GM19193 (cell line): ENCODE measurements around the gene HS3ST3B1.

Experiments used
- POLR2A ChIP-seq: IDR thresholded peaks from 4 replicates; pipeline ENCODE4 v1.6.1; 2011; ENCODE audit not compliant: insufficient read depth, insufficient read length; ENCODE audit errors: extremely low read depth

HS3ST3B1 gene

DNA sequence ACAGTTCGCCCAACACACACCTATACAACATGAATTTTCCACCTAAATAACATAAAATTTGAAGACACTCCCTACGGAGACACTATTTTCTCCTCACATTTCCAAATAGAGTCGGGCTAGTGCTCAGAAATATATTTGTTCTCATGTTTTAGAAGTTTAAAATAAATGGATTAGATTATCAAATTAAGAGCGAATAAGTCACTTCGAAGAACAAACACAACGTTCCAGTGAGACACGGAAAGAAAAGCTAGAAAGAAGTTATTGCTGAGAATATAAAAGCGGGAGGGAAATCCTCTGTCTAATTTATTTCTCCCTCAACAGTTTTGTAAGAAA is 2.0 kb upstream of the HS3ST3B1 start:
- no peak for TF ChIP-seq POLR2A

DNA sequence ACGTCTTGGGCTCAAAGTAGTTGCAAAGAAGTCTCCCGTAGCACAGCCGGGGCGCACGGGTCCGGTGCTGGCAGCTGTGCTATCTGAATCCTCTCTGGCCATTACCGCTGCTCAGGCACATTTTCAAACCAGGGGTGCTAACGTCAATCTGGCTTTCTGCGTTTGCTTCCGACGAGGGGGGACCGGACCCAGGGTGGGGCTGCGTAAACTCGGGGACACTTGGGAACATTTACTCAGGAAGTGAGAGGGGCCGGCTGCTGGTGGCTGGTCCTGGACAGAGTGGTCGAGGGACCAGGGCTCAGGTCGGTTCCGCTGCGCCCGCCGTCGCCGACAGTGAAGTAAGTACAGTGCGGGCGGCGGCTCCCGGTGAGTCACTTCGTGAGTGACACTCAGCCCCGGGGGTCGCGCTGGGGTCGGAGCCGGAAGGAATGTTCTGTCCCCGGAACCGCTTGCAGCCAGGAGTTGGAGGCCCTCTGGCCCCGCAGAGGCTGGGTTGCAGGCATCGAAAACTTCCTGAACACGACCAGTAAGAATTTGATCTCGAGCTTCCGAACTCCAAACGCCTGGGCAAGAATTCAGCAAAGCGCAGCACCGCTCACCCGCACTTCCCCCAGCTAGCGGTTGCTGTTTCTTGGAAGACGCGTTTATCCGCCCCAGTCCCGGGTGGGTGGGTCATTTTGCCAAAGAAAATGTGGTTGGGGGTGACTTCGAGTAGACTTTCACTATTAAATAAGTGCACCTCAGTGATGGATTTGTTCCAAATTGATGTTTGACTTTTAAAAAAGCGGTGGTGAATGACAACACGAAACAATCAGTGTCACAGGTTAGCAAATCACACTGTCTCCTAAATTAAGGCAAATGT is 1.4 kb upstream of the HS3ST3B1 start:
- no peak for TF ChIP-seq POLR2A

DNA sequence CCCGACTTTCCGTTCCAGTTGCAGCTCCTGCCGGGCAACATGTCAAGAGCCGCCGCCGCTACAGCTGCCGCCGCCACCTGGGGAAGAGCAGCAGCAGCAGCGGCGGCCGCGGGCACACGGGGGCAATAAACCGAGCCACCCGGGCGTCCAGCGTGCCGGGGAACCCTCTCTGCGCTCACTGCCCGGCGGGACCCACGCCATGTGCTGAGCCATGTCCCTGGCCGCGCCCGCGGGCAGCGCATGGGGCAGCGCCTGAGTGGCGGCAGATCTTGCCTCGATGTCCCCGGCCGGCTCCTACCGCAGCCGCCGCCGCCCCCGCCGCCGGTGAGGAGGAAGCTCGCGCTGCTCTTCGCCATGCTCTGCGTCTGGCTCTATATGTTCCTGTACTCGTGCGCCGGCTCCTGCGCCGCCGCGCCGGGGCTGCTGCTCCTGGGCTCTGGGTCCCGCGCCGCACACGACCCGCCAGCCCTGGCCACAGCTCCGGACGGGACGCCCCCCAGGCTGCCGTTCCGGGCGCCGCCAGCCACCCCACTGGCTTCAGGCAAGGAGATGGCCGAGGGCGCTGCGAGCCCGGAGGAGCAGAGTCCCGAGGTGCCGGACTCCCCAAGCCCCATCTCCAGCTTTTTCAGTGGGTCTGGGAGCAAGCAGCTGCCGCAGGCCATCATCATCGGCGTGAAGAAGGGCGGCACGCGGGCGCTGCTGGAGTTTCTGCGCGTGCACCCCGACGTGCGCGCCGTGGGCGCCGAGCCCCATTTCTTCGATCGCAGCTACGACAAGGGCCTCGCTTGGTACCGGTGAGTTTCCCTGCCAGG is 604 bp downstream of the HS3ST3B1 start:
- no peak for TF ChIP-seq POLR2A

DNA sequence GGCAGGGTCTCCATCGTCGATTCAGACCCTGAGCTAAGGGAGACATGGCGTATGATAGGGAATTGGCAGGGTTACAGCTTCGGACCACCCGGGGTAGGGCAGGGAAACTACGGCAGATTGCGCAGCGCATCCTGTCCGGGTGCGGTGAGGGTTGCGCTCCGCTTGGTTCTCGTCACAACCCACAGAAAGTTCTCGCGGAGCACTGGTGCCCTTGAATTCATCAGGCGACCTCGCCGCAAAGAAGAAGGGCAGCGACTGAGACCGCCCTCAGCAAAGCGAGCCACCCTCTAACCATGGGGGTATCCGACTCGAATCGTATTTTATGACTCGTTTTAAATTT is 1.2 kb downstream of the HS3ST3B1 start:
- TF ChIP-seq POLR2A, result peak; percentile 49

DNA sequence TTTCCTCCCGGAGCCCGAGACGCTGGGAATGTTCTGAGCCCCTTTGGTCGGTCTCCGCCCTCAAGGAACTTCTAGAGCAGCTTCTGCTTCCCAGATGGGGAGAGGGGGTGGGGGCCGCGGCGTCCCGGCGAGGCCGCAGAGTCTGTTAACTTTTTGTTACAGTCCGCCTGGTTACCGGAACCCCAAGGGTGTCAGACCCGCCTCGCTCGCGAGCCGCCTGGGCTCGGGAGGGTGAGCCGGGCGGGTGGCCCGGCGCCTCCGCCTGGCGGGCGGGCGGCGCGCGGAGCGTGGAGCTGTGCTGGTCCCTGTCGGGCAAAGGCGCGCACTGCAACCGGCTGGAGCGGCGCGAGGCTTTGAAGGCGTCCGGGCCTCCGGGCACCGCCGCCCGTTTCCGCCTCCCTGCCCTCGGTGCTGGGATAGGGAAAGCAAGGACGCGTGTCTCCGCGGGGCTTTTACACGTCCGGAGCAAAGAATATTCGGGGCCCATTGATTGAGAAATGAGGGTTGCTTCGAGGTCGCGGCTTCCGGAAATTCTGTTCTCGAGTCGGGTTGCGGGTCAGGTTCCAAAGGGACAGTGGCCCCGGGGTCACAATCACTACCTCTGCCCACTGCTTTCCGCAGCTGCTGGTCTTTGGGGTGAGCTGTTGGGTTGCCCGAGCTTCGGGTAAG is 1.7 kb downstream of the HS3ST3B1 start:
- TF ChIP-seq POLR2A, result no peak

DNA sequence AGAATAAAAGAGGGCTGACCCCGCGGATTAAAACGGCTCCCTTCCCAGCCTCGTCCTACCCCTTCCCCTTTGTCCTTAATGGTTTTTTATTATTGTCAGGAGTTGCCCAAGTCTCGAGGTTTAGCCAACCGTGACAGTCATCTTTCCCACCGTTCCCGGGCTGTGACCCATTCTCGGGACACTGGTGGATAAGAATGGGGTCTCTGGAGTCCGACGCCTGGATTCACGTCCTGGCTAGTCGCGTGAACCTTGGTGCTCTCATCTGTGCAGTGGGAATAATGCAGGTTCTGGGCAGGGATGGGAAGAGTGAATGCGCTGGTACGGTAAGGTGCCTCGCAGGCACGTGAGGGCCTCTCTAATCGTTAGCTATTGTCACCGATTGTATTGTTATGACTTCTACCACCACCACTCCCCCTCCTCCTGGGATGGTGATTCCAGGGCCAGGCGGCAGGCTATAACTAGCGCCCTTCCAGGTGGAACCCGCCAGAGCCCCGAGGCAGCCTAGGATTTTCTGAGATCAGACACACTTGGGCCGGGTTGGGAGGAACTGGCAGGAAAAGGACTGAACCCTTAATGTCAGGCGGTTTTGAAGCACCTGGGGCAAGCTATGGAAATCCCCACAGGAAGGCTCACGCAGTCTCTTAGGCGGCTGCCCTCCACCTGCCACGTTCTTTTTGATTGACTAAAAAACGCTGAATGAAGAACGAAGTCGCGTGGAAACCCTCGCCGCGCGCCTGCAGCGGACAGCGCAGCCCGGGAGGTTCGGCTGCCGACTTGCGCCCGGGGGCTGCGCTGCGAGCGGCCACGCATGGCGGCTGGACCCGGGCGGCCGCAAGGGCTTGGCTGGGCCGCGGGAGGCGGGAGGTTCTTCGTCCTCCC is 2.7 kb downstream of the HS3ST3B1 start:
- TF ChIP-seq POLR2A, result peak; percentile 46

DNA sequence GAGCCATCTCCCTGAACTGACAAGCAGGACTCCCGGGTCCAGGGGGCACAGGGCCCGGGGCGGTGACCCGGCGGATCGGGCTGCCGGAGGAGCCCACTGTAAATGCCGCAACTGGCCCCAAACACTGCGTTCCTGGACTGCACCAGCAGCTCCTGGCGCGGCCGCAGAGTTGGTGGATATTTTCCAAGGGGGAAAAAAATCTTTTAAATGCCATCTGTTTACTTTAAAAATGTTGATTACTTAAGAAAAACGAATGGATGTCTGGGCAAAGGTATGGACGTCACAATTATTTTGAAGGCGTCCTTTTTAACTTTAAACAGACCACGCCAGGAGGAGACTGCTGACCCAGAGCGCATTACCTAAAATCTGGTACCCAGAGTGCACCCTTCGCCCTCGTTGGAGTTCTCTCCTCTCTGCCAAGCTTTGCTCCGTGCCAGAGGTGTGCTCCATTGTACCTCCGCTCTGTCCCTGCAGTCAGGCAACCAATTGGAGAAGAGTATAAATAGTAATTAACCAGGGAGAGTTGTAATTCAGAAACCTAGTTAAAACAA is 3.4 kb downstream of the HS3ST3B1 start:
- TF ChIP-seq POLR2A, result no peak

DNA sequence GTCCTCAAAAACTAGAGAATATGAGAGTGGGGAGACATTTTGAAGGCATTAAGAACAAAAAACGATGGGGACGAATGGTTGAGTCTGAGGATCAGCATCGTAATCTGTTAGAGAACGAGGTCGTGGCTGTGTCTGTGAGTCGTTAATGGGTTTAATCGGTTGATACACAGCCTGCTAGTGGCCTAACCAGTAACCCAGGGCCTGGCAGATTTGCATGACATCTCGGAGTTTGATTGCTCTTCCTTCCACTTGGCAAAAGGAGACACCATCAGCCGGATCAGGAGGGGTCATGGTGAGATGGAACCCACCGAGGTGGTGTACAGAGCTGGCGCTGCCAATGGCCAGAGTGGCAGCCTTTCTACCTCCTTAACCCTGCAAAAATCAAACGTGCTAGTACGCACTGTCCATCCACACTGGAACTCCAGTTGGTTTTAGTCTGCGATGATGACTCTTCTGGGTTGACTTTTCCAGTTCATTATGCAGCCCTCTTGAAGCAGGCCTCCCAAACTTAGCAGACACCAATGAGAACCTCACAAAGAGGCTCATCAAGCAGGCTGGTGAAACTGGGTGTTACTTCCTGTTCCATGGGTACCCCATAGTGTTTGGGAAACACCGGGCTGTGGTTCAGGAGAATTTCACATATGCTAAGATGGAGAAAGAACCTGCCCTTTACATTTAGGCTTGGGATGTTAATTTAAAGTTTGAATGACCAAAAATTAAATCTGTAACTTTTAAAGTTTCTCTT is 4.1 kb downstream of the HS3ST3B1 start:
- TF ChIP-seq POLR2A, result no peak

DNA sequence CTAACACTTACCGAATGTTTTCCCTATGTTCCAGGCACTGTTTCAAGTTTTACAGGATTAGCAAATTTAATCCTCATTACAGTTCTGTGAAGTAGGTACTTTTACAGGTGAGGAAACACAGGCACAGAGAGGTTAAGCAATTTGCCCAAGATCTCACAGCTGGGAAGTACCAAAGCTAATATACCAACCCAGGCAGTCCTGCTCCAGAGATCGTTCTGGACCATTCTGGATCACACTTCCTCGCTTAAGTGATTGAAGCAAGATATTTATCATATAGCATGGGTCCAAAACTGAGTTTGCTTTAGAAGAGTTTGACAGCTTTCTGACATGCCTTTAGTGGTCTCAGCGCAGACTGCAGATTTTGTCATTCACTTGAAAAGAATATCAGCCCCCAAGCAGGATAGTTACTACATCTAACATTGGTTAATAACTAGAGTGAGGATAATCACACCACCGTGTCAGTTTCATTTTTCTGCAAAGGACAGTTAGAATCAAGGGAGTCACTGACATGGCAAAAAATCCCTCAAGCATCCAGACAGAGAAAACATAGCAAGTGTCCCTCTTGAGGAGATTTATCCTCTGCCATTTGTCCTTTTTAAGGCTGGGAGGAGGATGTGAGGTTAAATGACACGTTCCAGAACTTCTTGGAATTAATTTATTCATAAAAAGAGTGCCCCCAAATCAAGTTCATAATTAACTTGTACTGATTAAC is 5.1 kb downstream of the HS3ST3B1 start:
- no peak for TF ChIP-seq POLR2A

DNA sequence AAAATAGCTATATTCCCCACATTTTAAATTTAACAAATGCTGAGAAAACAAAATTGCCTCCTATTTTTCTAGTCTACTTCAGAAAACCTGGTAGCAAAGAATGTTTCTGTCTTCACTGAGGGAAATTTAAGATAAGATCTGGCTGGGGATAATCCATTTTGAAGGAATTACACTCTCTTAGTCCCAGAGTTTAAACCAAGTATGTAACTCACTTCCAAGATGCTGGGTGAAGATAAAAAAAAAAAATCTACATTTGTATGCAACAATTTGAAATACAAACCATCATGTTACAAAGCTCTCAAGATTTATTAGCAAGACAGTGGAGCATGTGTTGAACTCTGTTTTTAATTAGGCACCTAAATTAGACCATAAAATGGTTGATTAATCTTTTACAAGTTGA is 5.7 kb downstream of the HS3ST3B1 start:
- no peak for TF ChIP-seq POLR2A

DNA sequence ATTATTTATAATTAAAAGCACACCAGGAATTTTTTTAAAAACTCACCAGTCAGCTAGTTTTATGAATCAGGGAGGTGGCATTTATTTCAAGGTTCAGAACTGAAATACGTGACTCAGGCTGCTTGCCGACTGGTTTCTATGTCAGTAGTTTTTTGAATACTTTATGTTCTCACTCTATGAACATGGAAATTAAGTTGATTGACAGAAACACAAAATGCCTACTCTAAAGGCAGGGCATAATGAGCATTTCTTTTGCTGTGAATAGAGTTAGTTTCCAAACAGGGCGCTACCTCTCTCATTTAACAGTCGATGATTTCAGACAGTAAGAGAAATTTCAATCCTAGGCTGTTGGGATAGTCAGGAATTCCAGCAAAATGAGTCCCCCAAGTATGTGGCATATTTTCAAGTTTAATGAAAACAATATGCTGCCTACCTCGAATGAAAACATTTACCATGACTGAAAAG is 6.7 kb downstream of the HS3ST3B1 start:
- no peak for TF ChIP-seq POLR2A

DNA sequence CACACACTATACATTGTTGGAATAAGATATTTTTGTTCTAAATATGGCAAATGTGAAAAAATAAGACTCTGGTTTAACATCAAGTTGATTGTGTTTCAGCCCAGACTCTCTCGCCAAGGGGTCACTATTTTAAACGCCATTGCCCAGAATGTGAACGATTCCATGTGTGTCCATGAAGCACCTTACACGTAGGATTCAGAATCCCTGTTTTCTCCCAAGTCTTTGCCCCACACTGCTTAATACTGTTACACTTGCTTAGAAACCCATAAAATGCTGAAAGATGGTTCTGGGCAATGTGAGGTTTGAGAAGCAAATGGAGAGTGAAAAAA is 7.7 kb downstream of the HS3ST3B1 start:
- no peak for TF ChIP-seq POLR2A
